HG03108 (cell line): ENCODE results near the gene ITGA7.
"Not testable (repeated sequence)": the region's sequence is repeated elsewhere in the genome, so short reads cannot be mapped to it uniquely, and the experiment has no call there.

Experiments
- ATAC-seq: cut with Tn5 transposase; IDR thresholded peaks from one replicate; pipeline ENCODE4 v1.9.1; 2021; ENCODE audit warnings: moderate library complexity; ENCODE audit not compliant: unreplicated experiment

Gene ITGA7

DNA sequence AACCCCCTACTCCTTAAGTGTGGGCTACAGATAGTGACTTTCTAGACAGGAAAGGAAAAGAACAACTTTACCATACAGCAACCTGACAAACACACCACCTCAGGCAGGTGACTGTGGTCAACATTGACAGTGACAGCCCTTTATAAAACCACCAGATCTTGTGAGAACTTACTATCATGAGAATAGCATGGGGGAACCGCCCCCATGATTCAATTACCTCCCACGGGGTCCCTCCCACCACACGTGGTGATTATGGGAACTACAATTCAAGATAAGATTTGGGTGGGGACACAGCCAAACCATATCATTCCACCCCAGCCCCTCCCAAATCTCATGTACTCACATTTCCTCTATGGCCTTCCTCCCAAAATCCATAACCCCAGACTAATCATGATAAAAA, 54.7 kb downstream of the ITGA7 start:
- ATAC-seq: no peak

DNA sequence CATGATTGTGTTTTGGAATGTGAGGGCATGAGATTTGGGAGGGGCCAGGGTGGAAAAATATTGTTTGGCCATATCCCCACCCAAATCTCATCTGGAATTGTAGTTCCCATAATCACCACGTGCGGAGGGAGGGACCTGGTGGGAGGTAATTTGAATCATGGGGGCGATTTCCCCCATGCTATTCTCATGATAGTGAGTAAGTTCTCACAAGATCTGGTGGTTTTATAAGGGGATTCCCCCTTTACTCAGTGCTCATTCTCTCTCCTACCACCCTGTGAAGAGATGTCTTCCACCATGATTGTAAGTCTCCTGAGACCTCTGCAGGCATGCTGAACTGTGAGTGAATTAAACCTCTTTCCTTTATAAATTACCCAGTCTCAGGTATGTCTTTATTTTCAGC, 55.4 kb downstream of the ITGA7 start:
- no peak for ATAC-seq

DNA sequence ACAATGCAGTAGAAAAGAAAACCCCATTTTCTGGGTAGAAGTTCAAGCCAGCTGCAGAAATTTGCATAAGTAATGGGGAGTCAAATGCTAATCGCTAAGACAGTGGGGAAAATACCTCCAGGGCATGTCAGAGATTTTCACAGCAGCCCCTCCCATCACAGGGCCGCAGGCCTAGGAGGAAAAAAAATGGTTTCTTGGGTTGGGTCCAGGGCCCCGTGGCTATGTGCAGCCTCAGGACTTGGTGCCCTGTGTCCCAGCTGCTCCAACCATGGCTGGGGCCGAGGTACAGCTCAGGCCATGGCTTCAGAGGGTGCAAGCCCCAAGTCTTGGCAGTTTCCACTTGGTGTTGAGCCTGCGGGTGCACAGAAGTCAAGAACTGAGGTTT, 56.4 kb downstream of the ITGA7 start:
- ATAC-seq: no peak

DNA sequence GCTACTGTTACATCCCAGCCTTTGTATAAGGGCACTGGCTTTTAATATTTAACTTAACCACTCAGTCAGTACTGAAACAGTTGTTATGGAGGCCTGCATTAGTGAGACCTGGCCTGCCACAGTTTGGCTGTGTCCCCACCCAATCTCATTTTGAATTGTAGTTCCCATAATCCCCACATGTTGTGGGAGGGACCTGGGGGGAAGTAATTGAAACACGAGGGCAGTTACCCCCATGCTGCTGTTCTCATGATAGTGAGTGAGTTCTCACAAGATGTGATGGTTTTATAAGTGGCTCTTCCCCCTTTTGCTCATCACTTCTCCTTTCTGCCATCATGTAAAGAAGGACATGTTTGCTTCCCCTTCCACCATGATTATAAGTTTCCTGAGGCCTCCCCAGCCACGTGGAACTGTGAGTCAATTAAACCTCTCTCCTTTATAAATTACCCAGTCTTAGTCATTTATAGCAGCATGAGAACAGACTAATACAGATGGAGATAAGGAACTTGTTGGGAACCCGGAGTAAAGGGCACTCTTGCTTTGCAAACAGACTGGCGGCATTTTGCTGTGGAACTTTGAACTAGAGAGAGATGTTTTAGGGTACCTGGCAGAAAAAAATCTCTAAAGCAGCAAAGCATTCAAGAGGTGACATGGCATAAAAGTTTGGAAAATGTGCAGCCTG, 56.9 kb downstream of the ITGA7 start:
- ATAC-seq: not testable (repeated sequence)

DNA sequence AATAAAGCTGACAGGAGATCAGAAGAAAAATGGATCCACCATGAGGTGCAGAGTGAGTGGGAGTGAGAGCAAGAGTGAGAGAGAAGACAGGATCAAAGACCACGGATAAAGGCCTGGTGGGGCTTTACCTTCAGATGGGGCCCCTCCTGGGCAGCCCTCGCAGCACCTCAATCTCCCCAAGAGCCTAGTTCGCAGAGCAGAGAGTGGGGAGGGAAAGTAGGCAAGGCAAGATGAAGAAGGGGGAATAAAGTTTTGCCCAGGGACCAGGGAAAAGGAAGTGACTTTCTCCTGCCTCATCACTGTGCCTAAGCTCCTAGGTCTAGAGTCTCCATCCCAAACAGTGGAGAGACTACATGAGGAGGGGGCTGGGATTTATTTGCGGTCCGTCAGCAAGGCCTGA, 60.7 kb downstream of the ITGA7 start:
- ATAC-seq: no peak

DNA sequence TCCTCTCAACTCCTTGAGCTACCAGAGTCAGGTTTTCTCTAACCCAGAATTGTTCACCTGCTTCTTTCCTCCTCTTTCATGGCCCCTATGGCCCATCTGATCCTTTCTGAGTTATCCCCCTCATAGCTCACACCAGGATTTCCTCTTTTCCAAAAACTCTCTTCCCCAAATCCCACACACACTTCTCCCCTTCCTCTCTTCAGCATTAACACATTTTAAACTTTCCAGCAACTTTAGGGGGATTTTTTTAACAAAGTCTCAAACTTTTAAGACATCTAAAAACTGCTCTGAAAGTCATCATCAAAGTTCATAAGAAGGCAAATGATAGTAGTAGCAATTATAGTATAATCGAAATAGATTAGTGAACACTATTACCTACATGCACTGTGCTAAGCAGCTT, 63.1 kb downstream of the ITGA7 start:
- no peak for ATAC-seq

DNA sequence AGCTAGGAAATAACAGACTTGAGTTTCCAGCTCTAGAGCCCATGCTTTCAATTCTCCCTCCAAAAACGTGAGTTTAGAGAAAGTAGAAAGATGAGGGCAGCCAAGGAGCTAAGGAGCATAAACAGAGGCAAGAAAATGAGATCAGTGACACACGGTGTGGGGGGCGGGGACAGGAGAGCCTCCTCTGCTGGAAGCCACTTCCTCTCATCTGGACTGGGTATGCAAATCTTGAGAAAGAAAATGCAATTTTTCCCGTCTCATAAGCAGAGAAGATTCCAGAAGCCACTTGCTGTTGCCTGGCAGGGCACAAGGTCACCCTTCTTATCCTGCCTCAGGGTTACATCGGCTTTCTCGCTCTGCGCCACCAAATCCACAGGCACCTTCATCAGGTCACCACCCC, 65.0 kb downstream of the ITGA7 start:
- no peak for ATAC-seq

DNA sequence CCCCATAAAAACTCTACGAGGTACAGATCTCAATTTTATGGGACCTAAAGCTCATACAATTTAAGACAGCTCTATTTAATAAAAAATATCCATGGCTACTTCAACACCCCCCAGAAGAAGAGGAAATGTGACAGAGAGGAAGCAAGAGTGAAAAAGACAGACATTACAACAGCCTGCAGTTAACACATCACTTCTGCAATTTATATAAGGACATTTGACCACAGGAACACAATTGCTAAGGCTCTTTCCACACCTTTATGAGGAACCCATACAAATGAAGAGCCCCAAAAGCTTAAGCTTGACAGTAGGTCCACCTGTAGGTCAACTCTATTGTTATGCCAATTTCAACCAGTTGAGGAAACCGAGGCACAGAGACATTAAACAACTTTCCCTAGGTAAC, 65.4 kb downstream of the ITGA7 start:
- no peak for ATAC-seq

DNA sequence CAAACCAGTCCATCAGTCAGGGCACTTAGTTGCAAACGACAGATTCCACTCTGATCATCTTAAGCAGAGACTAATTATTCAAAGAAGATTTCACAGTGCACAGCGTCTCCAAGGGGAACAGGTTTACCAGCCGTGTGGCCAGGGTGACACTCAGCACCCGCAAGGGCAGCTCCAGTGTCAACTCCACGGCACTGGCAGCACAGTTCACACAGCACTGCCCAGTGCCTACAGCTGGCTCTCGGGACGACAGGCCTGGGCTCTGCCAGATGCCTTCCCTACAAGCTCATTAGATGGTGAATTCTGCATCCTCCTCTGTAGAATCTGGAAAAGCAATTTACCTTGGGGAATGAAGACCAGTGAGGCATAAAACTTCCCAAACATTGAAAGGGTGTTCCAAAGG, 66.1 kb downstream of the ITGA7 start:
- no peak for ATAC-seq

DNA sequence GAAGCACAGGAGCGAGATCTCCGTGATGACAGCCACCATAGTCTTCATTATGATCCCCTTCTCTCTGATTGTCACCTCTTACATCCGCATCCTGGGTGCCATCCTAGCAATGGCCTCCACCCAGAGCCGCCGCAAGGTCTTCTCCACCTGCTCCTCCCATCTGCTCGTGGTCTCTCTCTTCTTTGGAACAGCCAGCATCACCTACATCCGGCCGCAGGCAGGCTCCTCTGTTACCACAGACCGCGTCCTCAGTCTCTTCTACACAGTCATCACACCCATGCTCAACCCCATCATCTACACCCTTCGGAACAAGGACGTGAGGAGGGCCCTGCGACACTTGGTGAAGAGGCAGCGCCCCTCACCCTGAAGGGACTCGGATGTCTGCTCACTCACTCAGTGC, 70.2 kb downstream of the ITGA7 start:
- ATAC-seq: no peak

DNA sequence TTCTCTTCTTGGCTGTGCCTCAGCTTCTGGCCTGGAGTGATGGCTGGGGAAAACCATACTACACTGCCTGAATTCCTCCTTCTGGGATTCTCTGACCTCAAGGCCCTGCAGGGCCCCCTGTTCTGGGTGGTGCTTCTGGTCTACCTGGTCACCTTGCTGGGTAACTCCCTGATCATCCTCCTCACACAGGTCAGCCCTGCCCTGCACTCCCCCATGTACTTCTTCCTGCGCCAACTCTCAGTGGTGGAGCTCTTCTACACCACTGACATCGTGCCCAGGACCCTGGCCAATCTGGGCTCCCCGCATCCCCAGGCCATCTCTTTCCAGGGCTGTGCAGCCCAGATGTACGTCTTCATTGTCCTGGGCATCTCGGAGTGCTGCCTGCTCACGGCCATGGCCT, 70.9 kb downstream of the ITGA7 start, which contains the start of gene OR10P1:
OR10P1 (plus strand) TSS at position 40 of the 400 bp plus-strand sequence; CDS start at position 40, 0 bp downstream.
- no peak for ATAC-seq

DNA sequence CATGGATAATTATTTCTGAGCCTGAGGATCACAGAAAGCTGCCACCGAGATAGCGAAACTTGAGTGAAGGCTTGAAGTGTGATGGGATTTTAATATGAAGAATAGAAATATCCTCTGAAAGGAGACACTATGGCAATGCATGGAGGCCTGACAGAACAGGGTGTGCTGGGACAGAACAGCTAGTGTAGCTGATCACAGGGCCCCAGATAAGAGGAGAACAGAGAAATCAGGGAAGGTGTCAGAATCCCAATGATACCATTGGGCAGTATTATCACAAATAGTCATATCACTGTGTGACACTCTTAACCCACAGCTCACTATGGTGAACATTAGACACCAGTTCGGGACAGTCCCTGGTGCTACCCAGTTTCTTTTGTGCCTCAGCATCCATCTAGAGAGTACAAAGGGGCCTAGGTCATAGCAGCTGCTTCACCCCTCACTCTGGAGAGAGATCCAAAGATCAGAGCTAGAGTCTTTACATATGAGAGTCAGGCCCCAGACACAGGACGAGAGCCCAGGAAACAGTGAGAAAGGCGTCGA, 71.5 kb downstream of the ITGA7 start:
- ATAC-seq: no peak
